Cardiac muscle cell (in vitro differentiated cells and primary cell): ENCODE results near the gene DSG2. TPM values are rescaled to one million over a fixed set of nuclear protein-coding genes. Genes with fewer than 3 reads are reported as not detected.
A peak's percentile ranks its signal among the peaks of the same experiment; 100 is the strongest.

ENCODE experiments used
- DNase-seq, 2 donors: peaks; one replicate each; pipeline versions ENCODE4 v3.0.0 to v3.0.0-alpha.2; 2010 to 2017; ENCODE audit warnings: low read depth in 1 of 2, low spot score in 1 of 2
- H3K27ac ChIP-seq: fragments of 200-600 bp; sonication (generic); 2 replicates; pipeline ENCODE4 v1.5.1; 2016
- H3K27me3 ChIP-seq: fragments of 200-600 bp; sonication (generic); 2 replicates; pipeline ENCODE4 v1.6.0; 2016; ENCODE audit warnings: control low read depth
- H3K36me3 ChIP-seq: fragments of 200-600 bp; sonication (generic); 2 replicates; pipeline ENCODE4 v1.5.1; 2016; ENCODE audit warnings: control low read depth
- H3K4me1 ChIP-seq: fragments of 200-600 bp; sonication (generic); 2 replicates; pipeline ENCODE4 v1.8.1; 2017; ENCODE audit warnings: low read depth, mild to moderate bottlenecking, mixed run types
- H3K4me3 ChIP-seq: fragments of 200-600 bp; sonication (generic); 2 replicates; pipeline ENCODE4 v1.5.1; 2016; ENCODE audit warnings: mild to moderate bottlenecking
- H3K9me3 ChIP-seq: fragments of 200-600 bp; sonication (generic); 2 replicates; pipeline ENCODE4 v1.5.1; 2017; ENCODE audit warnings: low read depth, mild to moderate bottlenecking, control low read depth
- CTCF ChIP-seq: IDR thresholded peaks from 2 replicates; pipeline ENCODE4 v1.5.1; 2012; ENCODE audit warnings: low read depth, mild to moderate bottlenecking, low read length
- polyA plus RNA-seq: library from polyadenylated mRNA; unstranded; fragments of >200 nt; fragmentation: Nextera tagmentation; extraction: Ambion mirVana; gene quantifications from 2 replicates; pipeline ENCODE4 v1.2.1, GENCODE V29; 2016
- total RNA-seq: library from RNA; depleted of rRNA; stranded (reverse); fragments of >200 nt; gene quantifications from 2 replicates; pipeline ENCODE4 v1.2.3, GENCODE V29; 2016

Gene DSG2
- total and polyA plus RNA-seq, 2 experiments from 2014 or later, result 34.1 to 45.3 TPM

- DNase-seq, result peak in 1 of 2 donors; percentile 17
- Histone ChIP-seq H3K4me3 (no peak overlapping the region), H3K27ac (no peak overlapping the region), H3K36me3 (no peaks in the 10 kb centered on the region), H3K9me3 (no peaks in the 10 kb centered on the region), H3K4me1 (peaks cover 10% of the 10 kb centered on the region), H3K27me3 (no peaks in the 10 kb centered on the region)
- TF ChIP-seq CTCF, result peak; percentile 26
Measured at GRCh38 chr18:31563778-31564177, 65.8 kb downstream of the DSG2 start.

GRCh38 chr18:31565345-31565744 lies 67.4 kb downstream of the DSG2 start:
- H3K9me3 ChIP-seq, result no peaks in the 10 kb centered on the region
- DNase-seq, result no peak
- H3K4me1 ChIP-seq, result peaks cover 10% of the 10 kb centered on the region
- no peak overlapping the region for H3K27ac ChIP-seq
- H3K36me3 ChIP-seq, result no peaks in the 10 kb centered on the region
- no peak overlapping the region for H3K4me3 ChIP-seq
- H3K27me3 ChIP-seq, result no peaks in the 10 kb centered on the region
- TF ChIP-seq CTCF, result no peak

- Histone ChIP-seq H3K9me3 (no peaks in the 10 kb centered on the region), H3K4me1 (peaks cover 10% of the 10 kb centered on the region), H3K4me3 (no peak overlapping the region), H3K36me3 (no peaks in the 10 kb centered on the region), H3K27me3 (no peaks in the 10 kb centered on the region), H3K27ac (no peak overlapping the region)
- no peak for TF ChIP-seq CTCF
- no peak for DNase-seq
Measured at GRCh38 chr18:31565782-31566512, 68.0 kb downstream of the DSG2 start.

- H3K36me3 ChIP-seq, result no peaks in the 10 kb centered on the region
- H3K4me1 ChIP-seq, result peaks cover 10% of the 10 kb centered on the region
- no peaks in the 10 kb centered on the region for H3K9me3 ChIP-seq
- no peak overlapping the region for H3K4me3 ChIP-seq
- TF ChIP-seq CTCF, result no peak
- no peaks in the 10 kb centered on the region for H3K27me3 ChIP-seq
- H3K27ac ChIP-seq, result no peak overlapping the region
- DNase-seq, result no peak
Measured at GRCh38 chr18:31566576-31567306, 68.8 kb downstream of the DSG2 start.

GRCh38 chr18:31572368-31572767 lies 74.4 kb downstream of the DSG2 start:
- H3K4me3 ChIP-seq, result no peak overlapping the region
- H3K4me1 ChIP-seq, result no peaks in the 10 kb centered on the region
- no peak for DNase-seq
- no peaks in the 10 kb centered on the region for H3K36me3 ChIP-seq
- no peaks in the 10 kb centered on the region for H3K27me3 ChIP-seq
- no peak for TF ChIP-seq CTCF
- H3K9me3 ChIP-seq, result no peaks in the 10 kb centered on the region
- H3K27ac ChIP-seq, result no peak overlapping the region
